ENCODE measurements around the gene ZNF256. TPM values are rescaled to one million over a fixed set of nuclear protein-coding genes. Genes with fewer than 3 reads are reported as not detected.

Gene ZNF256
- total RNA-seq = 4.0 and 5.4 TPM in 2 replicates

DNA sequence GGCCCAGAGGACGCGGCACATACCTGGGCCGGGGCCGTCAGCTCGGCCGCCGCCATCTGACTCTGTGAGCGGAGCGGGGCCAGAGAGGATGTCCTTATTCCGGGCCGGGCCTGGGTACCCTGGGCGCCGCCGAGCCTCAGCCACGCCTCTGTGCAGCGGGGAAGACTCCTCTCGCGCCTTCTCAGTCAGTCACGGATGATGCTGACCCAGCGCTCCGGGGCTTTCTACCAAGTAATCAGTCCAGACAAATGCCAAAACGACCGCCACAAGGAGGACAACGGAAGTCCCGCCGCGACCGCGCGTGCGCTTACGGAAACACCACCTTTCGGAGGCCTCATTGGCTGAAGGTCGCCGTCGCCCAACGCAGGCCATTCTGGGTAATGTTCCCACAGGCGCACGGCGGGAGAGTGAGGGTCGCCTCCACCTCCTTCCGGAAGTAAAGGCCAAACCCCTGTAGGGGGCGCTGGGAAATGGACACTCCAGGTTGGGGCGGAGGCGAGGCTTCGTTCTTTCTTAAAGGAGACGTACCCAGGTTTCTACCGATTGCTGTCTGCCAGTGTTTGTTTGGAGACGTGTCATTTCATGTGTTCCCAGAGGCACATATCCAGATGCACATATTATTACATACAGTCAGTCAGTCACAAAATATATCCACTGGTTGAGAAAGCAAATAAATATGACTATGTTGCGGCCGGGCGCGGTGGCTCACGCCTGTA, at the start of gene ZNF256:
TSS of gene ZNF256 (minus strand) at position 288 of the 716 bp plus-strand sequence. CDS start at position 56, 232 bp downstream.
- intact Hi-C loops (cut with micrococcal nuclease) = loop anchor here (1.0 to 10.0 kb wide), 3 partner anchors 31 to 207 kb away; partner anchors contain the start of genes ZNF329, ZNF417 and ZNF606

DNA sequence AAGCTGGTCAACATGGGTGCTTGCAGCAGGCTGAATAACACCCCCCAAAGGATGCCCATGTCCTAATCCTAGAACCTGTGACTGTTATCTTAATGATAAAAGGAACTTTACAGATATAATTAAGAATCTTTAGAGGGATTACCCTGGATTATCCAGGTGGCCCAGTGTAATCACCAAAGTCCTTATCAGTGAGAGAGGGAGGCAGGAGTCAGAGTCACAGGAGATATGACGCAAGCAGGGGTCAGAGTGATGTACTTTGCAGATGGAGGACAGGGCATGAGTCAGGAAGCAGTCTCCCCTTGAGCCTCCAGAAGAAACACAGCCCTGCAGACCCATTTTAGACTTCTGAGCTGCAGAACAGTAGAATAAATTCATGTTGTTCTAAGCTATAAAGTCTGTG, 45.3 kb upstream of the ZNF256 start:
- intact Hi-C loops (cut with micrococcal nuclease) = no loop called here

DNA sequence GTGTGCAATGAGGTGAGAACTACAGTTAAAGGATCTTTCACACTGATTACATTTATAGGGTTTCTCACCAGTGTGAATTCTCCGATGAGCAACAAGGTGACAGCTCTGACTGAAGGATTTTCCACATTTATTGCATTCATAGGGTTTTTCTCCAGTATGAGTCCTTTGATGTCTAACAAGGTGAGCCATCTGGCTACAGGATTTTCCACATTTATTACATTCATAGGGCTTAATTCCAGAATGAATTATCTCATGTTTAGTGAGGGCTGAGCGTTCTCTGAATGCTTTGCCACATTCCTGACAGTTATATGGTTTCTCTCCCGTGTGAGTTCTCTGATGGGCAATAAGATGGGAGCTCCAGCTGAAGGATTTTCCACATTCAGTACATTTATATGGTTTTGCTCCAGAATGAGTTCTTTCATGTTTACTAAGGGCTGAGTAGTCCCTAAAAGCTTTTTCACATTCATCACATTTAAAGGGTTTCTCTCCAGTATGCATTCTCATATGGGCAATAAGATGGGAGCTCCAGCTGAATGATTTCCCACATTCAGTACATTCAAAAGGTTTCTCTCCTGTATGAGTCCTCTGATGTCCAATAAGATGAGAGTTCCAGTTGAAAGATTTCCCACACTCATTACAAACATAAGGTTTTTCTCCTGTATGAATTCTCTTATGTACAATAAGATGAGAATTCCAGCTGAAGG, 31.2 kb upstream of the ZNF256 start:
- intact Hi-C loops (cut with micrococcal nuclease) = no loop called here

DNA sequence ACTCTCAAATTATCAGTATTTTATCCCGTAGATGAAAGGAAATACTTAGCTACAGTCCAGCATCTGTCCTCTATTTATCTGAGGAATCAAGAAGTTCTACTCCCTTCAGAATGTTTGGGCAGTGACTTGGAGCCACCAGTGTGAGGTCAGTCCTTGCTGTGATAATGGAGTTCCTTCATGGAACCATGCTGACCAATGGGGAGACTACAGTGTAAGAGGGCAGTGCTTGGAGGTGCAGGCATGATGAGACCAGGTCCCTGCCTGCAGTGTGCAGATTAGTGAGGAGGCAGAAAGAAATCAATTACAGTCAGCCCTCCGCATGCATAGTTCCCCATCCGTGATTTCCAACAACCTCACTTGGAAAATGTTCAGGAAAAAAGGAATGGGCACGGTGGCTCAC, 26.9 kb upstream of the ZNF256 start, which contains the start of gene C19orf18:
TSS of gene C19orf18 (minus strand) at position 101 of the 400 bp plus-strand sequence. CDS start 102 bp downstream, outside the sequence.
- intact Hi-C loops (cut with micrococcal nuclease) = no loop called here

DNA sequence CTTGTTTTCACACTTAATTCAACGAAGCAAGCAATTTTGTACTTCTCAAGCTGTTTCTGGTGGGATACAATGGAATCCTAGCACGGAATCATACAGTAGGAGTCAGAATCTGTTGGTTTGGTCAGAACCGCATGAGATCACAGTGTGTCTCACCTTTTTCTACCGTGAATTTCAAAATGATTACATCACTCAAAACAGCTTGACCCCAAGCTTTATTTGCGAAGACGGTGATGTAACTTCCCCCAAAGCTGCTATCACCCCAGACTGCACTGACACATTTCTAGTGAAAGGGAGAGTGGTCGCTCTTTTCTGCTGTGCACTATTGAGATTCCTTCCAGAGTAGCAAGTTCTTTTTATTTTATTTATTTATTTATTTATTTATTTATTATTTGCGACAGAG, 17.3 kb upstream of the ZNF256 start:
- intact Hi-C loops (cut with micrococcal nuclease) = no loop called here

DNA sequence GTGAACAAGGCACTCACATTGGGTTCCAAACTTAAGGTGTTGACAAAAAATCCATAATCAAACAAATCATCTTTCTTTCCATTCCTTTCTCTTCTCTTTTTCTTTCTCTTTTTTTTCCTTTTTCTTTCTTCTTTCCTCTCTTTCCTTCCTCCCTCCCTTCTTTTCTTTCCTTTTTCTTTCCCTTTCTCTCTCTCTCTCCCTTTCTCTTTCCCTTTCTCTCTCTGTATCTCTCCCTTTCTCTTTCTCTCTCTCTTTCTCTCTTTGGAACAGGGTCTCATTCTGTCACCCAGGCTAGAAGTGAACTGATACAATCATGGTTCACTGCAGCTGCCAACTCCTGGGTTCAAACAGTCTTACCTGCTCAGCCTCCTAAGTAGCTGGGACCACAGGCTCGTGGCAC, 14.3 kb upstream of the ZNF256 start:
- intact Hi-C loops (cut with micrococcal nuclease) = no loop called here

DNA sequence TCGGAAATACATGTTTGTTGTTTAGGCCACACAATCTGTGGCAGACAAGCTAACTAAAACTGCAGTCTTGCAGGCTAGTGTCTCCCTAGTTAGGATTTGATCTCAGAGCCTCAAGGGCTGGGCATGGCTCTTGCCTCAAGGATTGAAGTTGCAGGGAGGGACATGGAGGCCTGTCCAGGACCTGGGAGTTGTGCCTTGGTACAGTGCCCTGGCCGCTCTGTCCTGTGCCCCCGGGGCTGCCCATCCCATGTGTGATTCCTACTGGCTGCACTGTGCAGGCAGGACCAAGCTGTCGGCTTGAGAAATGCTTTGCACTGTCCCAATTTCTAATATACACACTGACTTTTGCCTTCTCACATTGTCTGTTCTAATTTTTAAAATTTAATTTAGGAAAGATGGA, 7.5 kb upstream of the ZNF256 start:
- intact Hi-C loops (cut with micrococcal nuclease) = no loop called here

DNA sequence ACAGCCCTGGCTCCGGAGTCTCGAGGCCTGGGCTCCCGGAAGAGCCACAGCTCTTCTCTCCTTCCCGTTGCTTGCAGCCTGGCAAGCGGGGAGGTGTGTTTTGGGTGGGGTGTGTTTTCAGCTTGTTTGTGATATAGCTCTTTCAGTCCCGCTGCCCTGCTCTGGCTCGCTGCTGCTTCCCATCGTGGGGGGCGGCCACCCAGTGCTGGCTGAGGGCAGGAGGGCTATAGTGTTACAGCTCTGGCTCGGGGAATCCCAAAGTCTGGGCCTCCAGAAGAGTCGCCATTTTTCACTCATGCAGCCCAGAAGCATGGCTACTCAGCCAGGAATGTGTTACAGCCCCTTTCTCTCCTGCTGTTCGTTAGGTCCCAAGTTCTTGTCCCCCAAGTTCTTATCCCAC, 2.2 kb upstream of the ZNF256 start:
- intact Hi-C loops (cut with micrococcal nuclease) = loop anchor here (10.0 kb wide), 1 partner anchor 205 kb away; the partner anchor contains the start of gene ZNF329

DNA sequence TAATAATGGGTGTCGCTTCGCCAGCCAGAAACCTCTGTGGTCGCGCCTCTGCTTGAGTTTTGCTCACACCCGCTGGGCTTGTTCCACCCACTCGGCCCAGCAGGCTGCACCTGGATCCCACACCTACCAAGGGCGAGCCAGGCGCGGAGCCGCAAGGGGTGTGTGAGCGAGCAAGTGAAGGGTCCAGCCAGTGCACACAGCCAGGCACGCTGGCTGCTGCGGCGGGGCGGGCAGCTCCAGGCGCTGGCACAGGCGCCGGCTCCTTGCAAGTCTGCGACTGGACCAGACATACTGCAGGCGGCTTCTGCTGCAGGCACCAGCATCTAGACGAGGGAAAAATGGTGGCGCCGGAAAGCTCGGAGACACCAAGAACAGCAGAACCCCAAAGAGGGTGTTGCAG, 1.8 kb upstream of the ZNF256 start:
- intact Hi-C loops (cut with micrococcal nuclease) = loop anchor here (10.0 kb wide), 1 partner anchor 206 kb away; the partner anchor contains the start of gene ZNF329

DNA sequence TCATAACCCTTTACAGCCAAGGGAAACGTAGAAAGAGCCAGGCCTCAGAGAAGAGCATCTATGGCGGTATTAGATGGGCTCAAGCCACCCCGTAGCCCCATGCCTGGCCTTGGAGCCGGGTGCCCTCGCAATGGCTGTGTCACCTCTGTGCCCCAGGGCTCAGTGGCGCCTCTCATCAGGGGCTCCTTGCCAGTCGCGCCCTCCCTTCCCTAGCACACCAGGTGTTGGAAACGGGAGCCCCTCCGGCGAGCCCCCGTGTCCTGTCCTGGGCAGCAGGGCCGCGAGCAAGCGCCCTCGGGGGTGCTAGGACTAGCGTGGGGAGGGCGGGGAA, 453 bp downstream of the ZNF256 start:
- intact Hi-C loops (cut with micrococcal nuclease) = loop anchor here (1.0 to 10.0 kb wide), 3 partner anchors 31 to 208 kb away; partner anchors contain the start of genes ZNF329, ZNF417 and ZNF606

DNA sequence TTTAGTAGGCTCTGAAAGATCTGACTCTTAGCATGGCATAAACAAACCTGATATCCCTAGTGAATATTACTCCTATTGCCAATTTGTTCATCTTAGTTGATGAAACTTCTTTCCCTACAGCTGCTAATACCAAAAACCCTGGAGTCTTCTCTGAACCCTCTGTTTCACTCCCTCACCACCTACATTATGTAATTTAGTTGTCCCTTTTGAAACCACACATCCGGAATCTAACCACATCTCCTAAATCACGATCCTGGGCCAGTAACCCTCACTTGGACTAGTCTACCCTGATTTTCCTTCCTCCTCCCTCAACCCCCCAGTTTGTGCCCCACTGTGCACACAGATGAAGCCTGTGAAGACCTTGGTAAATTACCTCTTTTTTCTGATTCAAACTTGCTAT, 1.2 kb downstream of the ZNF256 start:
- intact Hi-C loops (cut with micrococcal nuclease) = loop anchor here (10.0 kb wide), 1 partner anchor 208 kb away; the partner anchor contains the start of gene ZNF329

DNA sequence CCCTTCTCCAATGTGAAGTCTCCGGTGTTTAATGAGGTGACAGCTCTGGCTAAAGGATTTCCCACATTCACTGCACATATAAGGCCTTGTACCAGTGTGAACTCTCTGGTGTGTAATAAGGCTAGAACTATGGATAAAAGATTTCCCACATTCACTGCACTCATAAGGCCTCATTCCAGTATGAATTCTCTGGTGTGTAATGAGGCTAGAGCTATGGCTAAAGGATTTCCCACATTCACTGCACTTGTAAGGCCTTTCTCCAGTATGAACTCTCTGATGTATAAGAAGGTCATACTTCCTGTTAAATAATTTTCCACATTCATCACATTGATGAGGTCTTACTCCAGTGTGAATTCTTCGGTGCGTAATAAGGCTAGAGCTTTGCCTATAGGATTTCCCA, 5.9 kb downstream of the ZNF256 start:
- intact Hi-C loops (cut with micrococcal nuclease) = loop anchor here (10.0 kb wide), 1 partner anchor 213 kb away; the partner anchor contains the start of gene ZNF329

DNA sequence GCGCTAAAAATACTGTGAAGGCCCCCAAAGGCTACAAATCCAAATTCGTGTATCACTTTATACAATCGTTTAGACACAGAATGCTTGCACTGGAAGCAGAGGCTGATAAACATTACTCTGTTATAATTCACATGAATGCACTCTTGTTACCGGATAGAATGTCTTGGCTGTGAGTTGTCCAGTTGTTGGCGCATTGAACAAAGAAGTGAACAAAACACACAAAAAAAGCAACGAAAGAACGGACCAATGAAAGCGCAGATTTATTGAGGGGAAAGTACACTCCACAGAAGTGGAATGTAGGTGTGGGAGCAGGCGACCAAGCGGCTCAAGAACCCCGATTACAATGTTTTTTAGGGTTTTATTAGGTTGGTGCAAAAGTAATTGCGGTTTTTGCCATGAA, 11.8 kb downstream of the ZNF256 start:
- intact Hi-C loops (cut with micrococcal nuclease) = no loop called here

DNA sequence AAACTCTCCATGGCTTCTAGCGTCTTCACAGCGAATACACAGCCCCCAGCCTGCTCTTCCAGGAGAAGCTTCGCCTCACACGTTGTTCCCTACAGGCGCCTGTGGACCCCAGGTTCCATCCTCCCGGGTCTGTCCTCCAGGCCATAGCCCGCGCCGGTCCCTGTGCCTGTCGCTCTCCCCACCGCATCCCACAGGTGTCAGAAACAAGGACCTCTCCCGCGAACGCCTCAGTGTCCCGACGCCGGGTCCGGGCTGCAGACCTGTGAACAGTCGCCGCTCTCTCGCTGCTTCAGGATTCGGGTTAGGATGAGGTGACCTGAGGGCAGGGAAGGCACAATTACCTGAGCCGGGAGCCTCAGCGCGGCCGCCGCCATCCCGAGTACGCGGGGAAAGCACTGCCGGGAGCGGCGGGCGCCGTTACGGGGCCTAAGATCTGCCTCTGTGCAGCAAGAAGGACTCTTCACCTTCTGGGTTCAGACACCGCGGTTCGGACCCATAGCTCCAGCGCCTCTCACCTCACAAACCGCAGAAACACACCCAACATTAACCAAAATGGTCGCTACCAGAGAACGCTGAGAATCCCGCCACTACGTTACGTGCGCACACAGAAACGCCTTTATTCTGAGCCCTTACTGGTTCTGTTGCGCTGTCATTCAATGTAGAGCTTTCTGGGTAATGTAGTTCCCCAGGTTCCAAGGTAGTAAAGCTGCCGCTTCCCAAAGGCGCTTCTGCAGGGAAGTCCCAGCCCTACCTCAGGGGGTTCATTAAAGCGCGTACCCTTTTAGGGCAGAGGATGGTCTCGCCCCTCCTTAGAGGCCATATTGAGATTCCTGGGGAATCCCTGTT, 12.5 kb downstream of the ZNF256 start, which contains the start of gene ZNF418:
TSS of gene ZNF418 (minus strand) at position 583 of the 846 bp plus-strand sequence. CDS start 1,580 bp downstream, outside the sequence.
- intact Hi-C loops (cut with micrococcal nuclease) = no loop called here

DNA sequence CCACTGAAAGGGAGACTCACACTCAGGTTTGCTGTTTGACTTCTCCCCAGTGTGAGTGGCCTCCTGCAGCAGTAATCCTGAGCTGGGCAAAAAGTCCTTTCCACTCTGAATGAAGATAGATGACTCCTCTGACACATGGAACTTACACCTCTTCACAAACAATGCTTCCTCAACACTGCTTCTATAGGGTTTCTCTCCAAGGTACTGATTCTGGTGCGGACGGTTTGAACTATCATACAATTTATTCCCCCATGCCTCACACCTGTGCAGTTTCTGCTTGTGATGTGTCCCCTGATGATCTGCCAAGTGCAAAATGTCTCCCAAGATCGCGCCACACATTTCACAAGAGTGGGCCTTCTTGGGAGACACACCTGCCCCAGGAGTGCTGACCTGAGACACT, 19.9 kb downstream of the ZNF256 start:
- intact Hi-C loops (cut with micrococcal nuclease) = no loop called here

DNA sequence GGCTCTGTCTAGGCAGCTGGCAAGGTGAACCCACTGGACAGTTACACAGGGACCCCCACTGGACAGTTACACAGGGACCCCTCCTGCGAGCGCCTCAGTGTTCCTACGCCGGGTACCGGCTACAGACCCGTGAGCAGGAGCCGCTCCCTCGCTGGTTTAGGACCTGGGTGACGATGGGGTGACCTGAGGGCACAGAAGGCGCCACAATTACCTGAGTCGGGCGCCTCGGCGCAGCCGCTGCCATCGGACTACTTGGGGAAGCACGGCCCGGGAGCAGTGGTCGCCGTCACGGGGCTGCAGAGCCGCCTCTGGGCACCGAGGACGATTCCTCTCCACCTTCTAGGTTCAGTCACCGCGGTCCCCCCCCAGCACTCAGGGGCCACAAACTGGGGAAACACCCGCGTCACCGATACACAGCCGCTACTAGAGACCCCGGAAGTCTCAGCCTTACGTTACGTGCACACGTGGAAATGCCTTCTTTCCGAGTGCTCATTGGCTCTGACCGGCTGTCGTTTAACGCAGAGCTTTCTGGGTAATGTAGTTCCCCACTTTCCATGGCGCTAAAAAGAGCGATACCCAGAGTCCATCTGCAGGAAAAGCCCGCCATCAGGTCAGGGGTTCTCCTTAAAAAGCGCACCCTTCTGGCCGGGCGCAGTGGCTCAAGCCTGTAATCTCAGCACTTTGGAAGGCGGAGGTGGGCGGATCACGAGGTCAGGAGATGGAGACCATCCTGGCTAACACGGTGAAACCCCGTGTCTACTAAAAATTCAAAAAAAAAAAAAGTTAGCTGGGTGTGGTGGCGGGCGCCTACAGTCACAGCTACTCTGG, 31.1 kb downstream of the ZNF256 start, which contains the start of gene ZNF417:
TSS of gene ZNF417 (minus strand) at position 425 of the 828 bp plus-strand sequence. CDS start at position 244, 181 bp downstream.
- intact Hi-C loops (cut with micrococcal nuclease) = loop anchor here (1.0 to 5.0 kb wide), 18 partner anchors 31 to 527 kb away; partner anchors contain the start of genes ZNF134, ZNF17, ZNF211 and ZNF256

DNA sequence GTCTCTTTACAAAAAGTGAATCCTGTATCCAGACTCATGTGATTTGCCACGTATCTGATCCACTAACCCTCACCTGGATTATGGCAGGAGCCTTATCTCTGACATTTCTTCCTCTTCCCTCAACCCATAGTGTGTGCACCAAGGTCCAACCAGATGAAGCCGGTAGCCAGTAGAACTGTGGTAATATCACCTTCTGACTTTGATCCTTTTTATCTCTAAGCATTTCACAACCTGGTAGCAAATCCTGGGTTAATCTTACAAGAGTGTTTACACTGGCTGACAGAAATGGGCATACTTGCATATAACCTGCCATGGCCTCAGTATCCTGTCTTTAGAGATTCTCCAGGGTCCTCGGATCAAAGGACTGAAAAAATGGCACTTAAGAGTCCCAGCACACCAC, 33.0 kb downstream of the ZNF256 start:
- intact Hi-C loops (cut with micrococcal nuclease) = no loop called here

DNA sequence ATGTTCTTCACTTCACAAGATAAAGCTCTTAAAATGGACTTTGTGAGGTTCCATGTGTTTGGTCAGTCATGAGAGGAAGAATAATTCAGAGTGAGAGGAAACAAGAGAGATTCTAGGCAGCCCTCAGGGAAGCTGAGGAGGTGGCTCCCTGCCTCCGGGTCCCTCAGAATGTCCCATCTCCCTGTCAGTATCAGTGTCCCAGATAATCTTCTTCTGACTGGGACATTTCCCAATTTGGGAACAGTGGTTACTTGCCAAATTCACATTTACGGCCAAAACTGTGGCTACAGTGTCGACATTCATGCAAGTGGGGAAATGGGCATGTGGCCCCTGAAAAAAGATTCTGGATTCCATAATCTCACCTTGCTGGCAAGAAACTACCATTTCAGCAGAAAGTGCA, 40.1 kb downstream of the ZNF256 start:
- intact Hi-C loops (cut with micrococcal nuclease) = no loop called here

DNA sequence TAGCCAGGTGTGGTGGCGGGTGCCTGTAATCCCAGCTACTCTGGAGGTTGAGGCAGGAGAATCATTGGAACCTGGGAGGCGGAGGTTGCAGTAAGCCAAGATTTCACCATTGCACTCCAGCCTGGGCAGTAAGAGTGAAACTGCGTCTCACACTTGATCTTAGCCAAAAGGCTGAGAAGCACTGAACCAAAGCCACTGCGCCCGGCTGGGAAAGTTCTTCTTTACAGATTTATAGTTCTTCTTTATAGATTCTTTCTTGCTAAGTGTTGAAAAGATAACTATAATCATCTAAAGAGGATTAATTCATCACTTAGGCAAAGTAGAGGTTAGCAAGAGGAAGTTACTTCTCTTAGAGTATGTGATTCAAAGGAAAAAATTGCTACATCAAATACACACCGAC, 42.2 kb downstream of the ZNF256 start:
- intact Hi-C loops (cut with micrococcal nuclease) = no loop called here

DNA sequence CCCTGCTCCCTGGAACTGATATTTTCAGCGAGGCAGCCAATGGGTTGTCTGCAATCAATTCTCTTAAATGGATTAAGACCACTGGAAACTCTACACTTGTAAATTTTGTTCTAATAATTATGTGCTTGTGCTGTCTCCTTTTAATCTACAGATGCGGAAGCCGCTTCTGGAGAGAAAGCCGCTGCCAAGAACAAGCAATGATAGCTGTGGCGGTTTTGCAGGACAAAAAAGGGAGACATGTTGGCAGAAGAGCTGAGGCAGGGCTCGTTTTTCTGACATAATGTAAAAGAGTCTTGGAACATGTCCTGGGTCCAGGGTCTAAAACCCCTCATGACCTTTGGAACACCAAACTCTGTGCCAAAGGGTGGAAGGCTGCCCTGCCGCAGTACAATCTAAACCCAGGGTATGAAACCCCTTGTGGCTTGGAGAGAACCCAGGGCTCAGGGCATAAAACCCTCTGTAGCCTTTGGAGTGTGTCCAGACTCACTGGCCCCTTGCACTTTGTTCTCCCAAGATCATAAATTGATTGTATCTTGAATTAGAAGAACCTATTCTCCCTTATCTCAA, 43.8 kb downstream of the ZNF256 start:
- intact Hi-C loops (cut with micrococcal nuclease) = loop anchor here (1.0 kb wide), 1 partner anchor 438 kb away; no protein-coding TSS in a partner anchor
